ENCODE data around the gene MIEN1. TPM values are rescaled to one million over a fixed set of nuclear protein-coding genes. Genes with fewer than 3 reads are reported as not detected.

The MIEN1 gene
- total RNA-seq, 4 donors from 2014 or later, result 99.3 to 215 (median 109) TPM

DNA sequence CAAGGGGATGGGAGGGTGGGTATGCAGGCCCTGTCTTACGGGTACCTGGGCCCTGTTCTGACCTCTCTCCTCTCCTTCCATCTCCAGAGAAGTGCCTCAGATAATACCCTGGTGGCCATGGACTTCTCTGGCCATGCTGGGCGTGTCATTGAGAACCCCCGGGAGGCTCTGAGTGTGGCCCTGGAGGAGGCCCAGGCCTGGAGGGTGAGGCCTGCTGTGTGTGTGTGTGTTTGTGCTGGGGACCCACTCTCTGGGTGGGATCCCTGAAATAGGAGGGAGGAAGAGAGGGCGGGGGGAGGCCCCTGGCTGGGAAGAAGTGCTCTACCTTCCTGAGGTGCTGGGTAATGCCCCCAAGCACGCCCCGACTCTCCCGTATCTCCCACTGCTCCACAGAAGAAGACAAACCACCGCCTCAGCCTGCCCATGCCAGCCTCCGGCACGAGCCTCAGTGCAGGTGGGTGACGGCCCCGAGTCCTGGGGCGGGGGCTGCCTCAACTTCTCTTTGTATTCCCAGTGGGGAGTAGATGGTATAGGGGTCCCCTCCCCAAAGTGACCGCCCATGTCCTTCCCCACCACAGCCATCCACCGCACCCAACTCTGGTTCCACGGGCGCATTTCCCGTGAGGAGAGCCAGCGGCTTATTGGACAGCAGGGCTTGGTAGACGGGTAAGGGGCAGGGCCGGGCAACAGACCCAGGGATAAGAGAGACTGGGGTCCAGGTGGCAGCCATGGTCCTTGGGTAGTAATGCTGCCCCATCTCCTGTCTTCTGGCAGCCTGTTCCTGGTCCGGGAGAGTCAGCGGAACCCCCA is 15.2 kb upstream of the MIEN1 start:
- Histone ChIP-seq H3K4me3 (no peak overlapping the region), H3K36me3 (peaks cover 0 to 3% (median 0%) of the 10 kb centered on the region in 4 donors), H3K9me3 (no peaks in the 10 kb centered on the region), H3K4me1 (peaks cover 0 to 12% (median 2%) of the 10 kb centered on the region in 4 donors), H3K27me3 (peaks cover 9% of the 10 kb centered on the region), H3K27ac (no peak overlapping the region)
- intact Hi-C loops (cut with DNase I; ENCODE audit: low total_unique reads) (loop anchor here (10.0 kb wide), 1 partner anchor 201 kb away; no protein-coding TSS in a partner anchor), in situ Hi-C loops (cut with MboI; ENCODE audit: low pct_ligation_motif_present in 1 of 4, low pct_unique_long_range_greater_than_20kb in 1 of 4, low sequenced_read_pairs in 3 of 4) (loop anchor here in 2 of 4 donors (10.0 to 25.0 kb wide), 2 partner anchors 108 to 121 kb away; partner anchors contain the start of genes PPP1R1B (in 2 of the 2) and STARD3 (in 1 of the 2))
- no peak for DNase-seq
- TF ChIP-seq POLR2A (IDR thresholded peaks at IDR 0.05), result no peak
- TF ChIP-seq, protein P1, sequence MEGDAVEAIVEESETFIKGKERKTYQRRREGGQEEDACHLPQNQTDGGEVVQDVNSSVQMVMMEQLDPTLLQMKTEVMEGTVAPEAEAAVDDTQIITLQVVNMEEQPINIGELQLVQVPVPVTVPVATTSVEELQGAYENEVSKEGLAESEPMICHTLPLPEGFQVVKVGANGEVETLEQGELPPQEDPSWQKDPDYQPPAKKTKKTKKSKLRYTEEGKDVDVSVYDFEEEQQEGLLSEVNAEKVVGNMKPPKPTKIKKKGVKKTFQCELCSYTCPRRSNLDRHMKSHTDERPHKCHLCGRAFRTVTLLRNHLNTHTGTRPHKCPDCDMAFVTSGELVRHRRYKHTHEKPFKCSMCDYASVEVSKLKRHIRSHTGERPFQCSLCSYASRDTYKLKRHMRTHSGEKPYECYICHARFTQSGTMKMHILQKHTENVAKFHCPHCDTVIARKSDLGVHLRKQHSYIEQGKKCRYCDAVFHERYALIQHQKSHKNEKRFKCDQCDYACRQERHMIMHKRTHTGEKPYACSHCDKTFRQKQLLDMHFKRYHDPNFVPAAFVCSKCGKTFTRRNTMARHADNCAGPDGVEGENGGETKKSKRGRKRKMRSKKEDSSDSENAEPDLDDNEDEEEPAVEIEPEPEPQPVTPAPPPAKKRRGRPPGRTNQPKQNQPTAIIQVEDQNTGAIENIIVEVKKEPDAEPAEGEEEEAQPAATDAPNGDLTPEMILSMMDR (IDR thresholded peaks at IDR 0.05), result no peak
- TF ChIP-seq POLR2AphosphoS5 (IDR thresholded peaks at IDR 0.05), result no peak
- TF ChIP-seq EP300 (IDR thresholded peaks at IDR 0.05; ENCODE audit: low read depth), result no peak
- WGBS, 2 donors (ENCODE audit: low coverage in 1 of 2), result 91% methylated on average over 21 of the region's 23 CpGs; no CpG with 5 or more reads in 1 of the 2 donors

DNA sequence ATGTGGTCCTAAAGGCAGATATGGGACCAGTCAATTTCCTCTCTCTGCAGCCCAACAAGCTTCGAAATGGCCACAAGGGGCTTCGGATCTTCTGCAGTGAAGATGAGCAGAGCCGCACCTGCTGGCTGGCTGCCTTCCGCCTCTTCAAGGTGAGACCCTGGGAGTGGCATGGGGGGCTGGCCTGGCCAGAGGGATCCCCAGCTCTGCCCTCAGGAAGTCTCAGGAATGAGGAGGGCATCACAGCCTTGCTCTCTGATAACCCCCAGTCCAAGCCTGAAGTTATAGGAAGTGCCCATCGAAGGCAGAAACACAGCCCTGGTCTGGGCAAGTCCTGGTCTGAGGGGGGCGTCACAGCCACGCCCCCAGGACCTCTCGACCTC is 14.5 kb upstream of the MIEN1 start:
- H3K4me3 ChIP-seq, result no peak overlapping the region
- 73% methylated on average over 7 of the region's 8 CpGs; no CpG with 5 or more reads in 1 of the 2 donors for WGBS, 2 donors (ENCODE audit: low coverage in 1 of 2)
- H3K4me1 ChIP-seq, result peaks cover 0 to 16% (median 6%) of the 10 kb centered on the region in 4 donors
- peaks cover 12% of the 10 kb centered on the region for H3K27me3 ChIP-seq
- no peaks in the 10 kb centered on the region for H3K9me3 ChIP-seq
- H3K27ac ChIP-seq, result no peak overlapping the region
- in situ Hi-C loops (cut with MboI; ENCODE audit: low pct_ligation_motif_present in 1 of 4, low pct_unique_long_range_greater_than_20kb in 1 of 4, low sequenced_read_pairs in 3 of 4), result loop anchor here in 2 of 4 donors (10.0 to 25.0 kb wide), 2 partner anchors 108 to 120 kb away; partner anchors contain the start of genes PPP1R1B (in 2 of the 2) and STARD3 (in 1 of the 2)
- TF ChIP-seq POLR2AphosphoS5 (IDR thresholded peaks at IDR 0.05) (no peak), EP300 (IDR thresholded peaks at IDR 0.05; ENCODE audit: low read depth) (no peak), POLR2A (IDR thresholded peaks at IDR 0.05) (no peak)
- TF ChIP-seq, protein P1 (IDR thresholded peaks at IDR 0.05), result no peak
- H3K36me3 ChIP-seq, result peaks cover 0 to 3% (median 0%) of the 10 kb centered on the region in 4 donors
- intact Hi-C loops (cut with DNase I; ENCODE audit: low total_unique reads), result loop anchor here (10.0 kb wide), 1 partner anchor 200 kb away; no protein-coding TSS in a partner anchor
- DNase-seq, result no peak

DNA sequence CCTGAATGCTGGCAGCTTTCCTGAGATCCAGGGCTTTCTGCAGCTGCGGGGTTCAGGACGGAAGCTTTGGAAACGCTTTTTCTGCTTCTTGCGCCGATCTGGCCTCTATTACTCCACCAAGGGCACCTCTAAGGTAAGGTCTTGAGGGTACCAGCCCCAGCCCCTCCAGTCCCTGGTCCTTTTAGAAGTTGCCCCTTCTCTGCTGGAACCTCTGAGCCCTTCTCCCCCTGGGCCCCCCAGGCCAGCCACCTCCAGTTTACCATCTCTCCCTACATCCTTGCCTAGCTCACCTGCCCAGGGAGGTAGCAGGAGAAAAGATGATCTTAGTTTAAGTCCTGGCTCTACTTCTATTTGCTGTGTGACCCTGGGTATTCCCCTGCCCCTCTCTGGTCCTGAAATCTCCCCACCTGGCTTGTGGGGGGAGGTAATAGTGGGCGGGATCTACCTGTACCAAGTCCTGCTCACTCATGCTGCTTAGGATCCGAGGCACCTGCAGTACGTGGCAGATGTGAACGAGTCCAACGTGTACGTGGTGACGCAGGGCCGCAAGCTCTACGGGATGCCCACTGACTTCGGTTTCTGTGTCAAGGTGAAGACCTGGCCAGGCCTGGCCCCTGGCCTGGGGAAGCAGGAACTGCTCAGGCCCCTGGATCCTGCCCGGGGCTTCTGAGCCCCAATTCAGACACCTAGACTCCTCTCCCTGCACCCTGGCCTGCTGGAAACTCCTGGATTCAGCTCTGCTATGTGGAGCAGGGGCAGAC is 13.9 kb upstream of the MIEN1 start:
- H3K27ac ChIP-seq, result no peak overlapping the region
- H3K27me3 ChIP-seq, result peaks cover 17% of the 10 kb centered on the region
- in situ Hi-C loops (cut with MboI; ENCODE audit: low pct_ligation_motif_present in 1 of 4, low pct_unique_long_range_greater_than_20kb in 1 of 4, low sequenced_read_pairs in 3 of 4), result loop anchor here in 2 of 4 donors (10.0 to 25.0 kb wide), 2 partner anchors 107 to 119 kb away; partner anchors contain the start of genes PPP1R1B (in 2 of the 2) and STARD3 (in 1 of the 2)
- no peak for DNase-seq
- intact Hi-C loops (cut with DNase I; ENCODE audit: low total_unique reads), result loop anchor here (10.0 kb wide), 1 partner anchor 199 kb away; no protein-coding TSS in a partner anchor
- no peaks in the 10 kb centered on the region for H3K9me3 ChIP-seq
- H3K4me1 ChIP-seq, result peaks cover 0 to 22% (median 10%) of the 10 kb centered on the region in 4 donors
- TF ChIP-seq, protein P1 (IDR thresholded peaks at IDR 0.05), result no peak
- TF ChIP-seq POLR2A (IDR thresholded peaks at IDR 0.05) (no peak), EP300 (IDR thresholded peaks at IDR 0.05; ENCODE audit: low read depth) (no peak), POLR2AphosphoS5 (IDR thresholded peaks at IDR 0.05) (no peak)
- peaks cover 0 to 3% (median 0%) of the 10 kb centered on the region in 4 donors for H3K36me3 ChIP-seq
- no peak overlapping the region for H3K4me3 ChIP-seq
- 85% methylated on average over 16 of the region's 16 CpGs; no CpG with 5 or more reads in 1 of the 2 donors for WGBS, 2 donors (ENCODE audit: low coverage in 1 of 2)

Data from transverse colon (tissue), 4 donors.